GM08714 (cell line): ENCODE measurements around the gene OR4D11.
"Not testable (repeated sequence)": the region's sequence is repeated elsewhere in the genome, so short reads cannot be mapped to it uniquely, and the experiment has no call there.

Source experiments
- H3K4me3 ChIP-seq: fragments of 200-500 bp; sonication (Bioruptor generic); 2 replicates; pipeline ENCODE4 v1.5.1; 2014; ENCODE audit warnings: mild to moderate bottlenecking, low read length, inconsistent platforms
- ZNF274 ChIP-seq: IDR thresholded peaks from 2 replicates; pipeline ENCODE4 v1.6.1; 2012; ENCODE audit warnings: mild to moderate bottlenecking, low read depth, low read length

The OR4D11 gene

GRCh38 chr11:59503276-59503675 lies at the start of gene OR4D11:
Gene OR4D11 (plus strand): TSS chr11:59503576. CDS start chr11:59503576, 0 bp downstream.
- H3K4me3 ChIP-seq, result no peak within 1 kb of the TSS
- no peak for TF ChIP-seq ZNF274

DNA sequence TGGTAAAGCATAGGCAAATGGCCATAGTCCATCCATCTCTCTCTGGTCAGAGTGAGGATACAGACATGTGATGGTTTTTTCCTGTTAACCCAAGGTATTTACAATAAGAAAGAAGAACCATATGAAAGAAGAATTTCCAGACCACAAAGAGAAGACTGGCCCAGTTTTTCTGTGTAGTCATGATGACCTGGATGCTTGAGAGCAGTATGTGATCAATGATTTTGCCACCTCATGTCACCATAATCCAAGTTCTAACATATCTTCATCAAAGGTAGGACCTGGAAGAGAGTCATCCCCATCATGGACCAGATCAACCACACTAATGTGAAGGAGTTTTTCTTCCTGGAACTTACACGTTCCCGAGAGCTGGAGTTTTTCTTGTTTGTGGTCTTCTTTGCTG lies 46.7 kb upstream of the OR4D11 start, which contains the start of gene OR4D6:
TSS of gene OR4D6 (plus strand) at position 301 of the 400 bp plus-strand sequence. CDS start at position 301, 0 bp downstream.
- TF ChIP-seq ZNF274, result no peak
- H3K4me3 ChIP-seq, result no peak within 1 kb of the TSS

DNA sequence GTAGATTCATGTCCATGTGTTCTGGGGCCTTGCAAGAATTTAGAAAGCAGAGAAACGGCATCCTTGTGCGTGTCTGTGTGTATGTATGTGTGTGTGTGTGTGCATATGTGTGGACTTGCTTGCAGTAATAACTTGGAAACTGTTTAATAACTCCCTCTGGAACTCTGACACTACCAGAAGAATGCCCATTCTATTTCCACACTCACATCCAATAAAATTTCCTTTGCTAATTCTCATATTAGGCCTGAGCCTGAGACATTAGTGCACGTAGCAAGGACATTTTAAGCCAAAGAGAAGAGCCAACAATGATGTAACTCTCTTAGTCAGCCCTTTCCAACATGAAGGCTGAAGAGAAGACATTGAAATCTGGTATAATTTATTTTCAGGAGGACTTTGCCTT lies 43.5 kb upstream of the OR4D11 start:
- no peak for TF ChIP-seq ZNF274
- H3K4me3 ChIP-seq, result no peak overlapping the region

DNA sequence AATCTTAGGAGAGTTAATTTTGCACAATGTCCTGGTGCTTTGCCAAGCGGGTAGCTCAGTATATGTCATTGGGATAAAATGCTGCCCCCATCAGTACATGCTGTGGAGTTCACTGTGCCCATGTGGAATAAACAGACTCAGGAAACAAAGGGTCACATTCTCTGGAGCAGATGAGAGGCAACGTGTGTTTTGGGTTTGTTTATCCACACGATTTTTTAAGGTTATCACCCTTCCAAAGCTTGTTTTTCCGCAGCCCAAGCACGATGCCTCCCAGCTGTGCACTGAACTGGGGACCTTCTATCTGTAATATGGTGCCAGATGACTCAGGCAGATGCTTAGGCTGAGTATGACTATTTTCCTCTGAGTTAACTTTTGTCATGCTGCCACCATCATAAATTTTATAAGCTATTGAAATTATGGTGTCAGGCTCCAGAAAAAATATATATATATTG lies 40.2 kb upstream of the OR4D11 start:
- no peak overlapping the region for H3K4me3 ChIP-seq
- no peak for TF ChIP-seq ZNF274

GRCh38 chr11:59473015-59473414 lies 30.4 kb upstream of the OR4D11 start, which contains the start of gene OR4D10:
Gene OR4D10 (plus strand): TSS chr11:59473315. CDS start chr11:59477430, 4,115 bp downstream.
- no peak for TF ChIP-seq ZNF274
- H3K4me3 ChIP-seq, result no peak within 1 kb of the TSS

- TF ChIP-seq ZNF274, result no peak
Observed at GRCh38 chr11:59475176-59475575, 28.2 kb upstream of the OR4D11 start.

DNA sequence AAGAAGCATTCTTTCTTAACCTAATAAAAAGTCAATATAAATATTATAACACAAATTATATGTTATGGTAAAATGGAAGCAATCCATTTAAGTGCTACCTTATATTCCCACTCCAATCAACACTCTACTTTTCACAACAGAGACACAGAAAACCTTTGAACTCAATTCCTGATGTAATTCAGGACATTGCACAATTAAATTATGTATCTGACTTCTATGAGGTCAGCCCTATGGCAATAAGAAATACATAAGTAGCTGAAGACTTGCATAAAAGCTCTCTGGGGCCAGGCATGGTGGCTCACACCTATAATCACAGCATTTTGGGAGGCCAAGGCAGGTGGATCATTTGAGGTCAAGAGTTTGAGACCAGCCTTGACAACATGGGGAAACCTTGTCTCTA lies 23.5 kb upstream of the OR4D11 start:
- no peak for TF ChIP-seq ZNF274
- H3K4me3 ChIP-seq, result no peak overlapping the region

More at GRCh38 chr11:59475176-59475575, 28.2 kb upstream of the OR4D11 start:
- H3K4me3 ChIP-seq, result no peak overlapping the region

DNA sequence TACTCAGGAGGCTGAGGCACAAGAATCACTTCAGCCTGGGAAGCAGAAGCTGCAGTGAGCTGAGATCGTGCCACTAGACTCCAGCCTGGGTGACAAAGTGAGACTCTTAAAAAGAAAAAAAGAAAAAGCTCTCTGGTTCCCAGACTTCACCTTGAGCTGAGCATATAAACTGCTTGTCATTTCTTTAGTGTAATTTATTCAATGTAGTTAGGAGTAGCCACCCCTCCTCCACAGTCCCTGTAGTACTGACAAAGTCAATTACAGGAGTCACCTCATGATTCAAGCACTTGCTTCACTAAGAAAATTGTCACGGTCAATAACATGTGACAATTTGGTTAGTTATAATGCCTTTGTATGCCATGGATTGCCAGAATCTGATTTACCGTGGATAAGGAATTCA lies 23.0 kb upstream of the OR4D11 start:
- no peak overlapping the region for H3K4me3 ChIP-seq
- TF ChIP-seq ZNF274, result no peak

GRCh38 chr11:59501931-59502330 lies 1.4 kb upstream of the OR4D11 start:
- no peak overlapping the region for H3K4me3 ChIP-seq
- TF ChIP-seq ZNF274, result no peak

DNA sequence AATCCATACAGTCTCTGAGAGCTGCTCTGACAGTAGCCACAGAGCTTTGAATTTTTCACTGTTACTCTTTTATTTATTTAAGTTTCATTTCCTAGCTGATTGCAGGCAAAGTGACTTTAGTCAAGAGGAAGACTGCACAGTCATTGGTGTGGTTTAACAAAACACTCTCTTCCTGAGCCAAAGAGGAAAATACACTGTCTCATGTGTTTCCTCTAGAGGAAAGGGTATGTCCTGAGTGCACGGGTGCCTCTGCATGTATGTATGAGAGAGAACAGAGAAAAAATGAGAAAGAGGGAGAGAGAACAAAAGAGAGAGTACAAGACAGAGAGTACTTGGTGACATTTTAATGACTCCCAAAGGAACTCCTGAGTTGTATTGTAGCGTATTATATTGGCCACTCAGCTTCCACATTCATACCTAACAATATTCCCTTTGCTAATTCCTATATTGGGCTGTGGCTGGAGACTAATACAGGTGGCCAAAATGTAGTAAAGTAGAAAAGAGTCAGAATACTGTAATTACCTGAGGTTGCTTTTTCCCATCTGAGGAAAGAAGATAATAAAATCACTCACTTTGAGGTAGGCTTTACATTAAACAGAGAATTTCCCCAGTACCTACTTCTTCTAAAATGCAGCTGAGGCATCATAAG lies 7.7 kb downstream of the OR4D11 start, which contains the start of gene OR4D9:
TSS of gene OR4D9 (plus strand) at position 599 of the 649 bp plus-strand sequence. CDS start 3,374 bp downstream, outside the sequence.
- H3K4me3 ChIP-seq, result no peak within 1 kb of the TSS
- no peak for TF ChIP-seq ZNF274

GRCh38 chr11:59511675-59512074 lies 8.3 kb downstream of the OR4D11 start:
- H3K4me3 ChIP-seq, result no peak overlapping the region
- TF ChIP-seq ZNF274, result no peak

- H3K4me3 ChIP-seq, result not testable (repeated sequence)
Observed at GRCh38 chr11:59520139-59520538, 16.8 kb downstream of the OR4D11 start.

DNA sequence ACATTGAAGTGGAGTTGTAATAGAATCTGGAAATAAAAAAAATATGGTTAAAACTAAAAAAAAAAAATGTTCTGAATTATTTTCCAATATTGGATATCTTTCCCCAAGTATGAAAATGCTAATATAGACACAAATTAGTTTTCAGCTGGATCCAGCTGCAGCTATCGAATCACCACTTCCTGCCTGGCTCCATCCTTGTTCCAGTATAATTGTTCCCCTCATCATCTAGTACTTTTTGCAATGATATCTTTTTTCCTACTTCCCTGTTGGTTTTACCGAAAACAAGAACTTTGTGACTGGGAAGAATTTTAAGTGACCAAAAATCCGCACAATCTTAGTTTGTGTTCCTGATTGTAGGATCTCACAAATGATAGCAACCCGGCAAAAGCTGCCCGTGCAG lies 17.4 kb downstream of the OR4D11 start:
- no peak overlapping the region for H3K4me3 ChIP-seq

GRCh38 chr11:59523541-59523940 lies 20.2 kb downstream of the OR4D11 start:
- H3K4me3 ChIP-seq, result no peak overlapping the region
- TF ChIP-seq ZNF274, result no peak

More for the DNA sequence above, 17.4 kb downstream of the OR4D11 start:
- TF ChIP-seq ZNF274, result no peak

GRCh38 chr11:59528711-59529110 lies 25.3 kb downstream of the OR4D11 start:
- H3K4me3 ChIP-seq, result no peak overlapping the region
- no peak for TF ChIP-seq ZNF274
